Stimulated activated naive CD8-positive, alpha-beta T cell treated with anti-CD3 and anti-CD28 coated beads, Interleukin-15, Interleukin-2, amounts not matched to agents 100 U/mL and 50 U/mL, for 24 hours (primary cell): ENCODE data around the gene GPR55.

Experiments
- ATAC-seq: fragments of 150-1000 bp; cut with Tn5 transposase; one replicate; pipeline ENCODE4 v1.10.0; 2021
- DNase-seq: peaks from one replicate; pipeline ENCODE4 v3.0.0; 2021

GPR55 gene

DNA sequence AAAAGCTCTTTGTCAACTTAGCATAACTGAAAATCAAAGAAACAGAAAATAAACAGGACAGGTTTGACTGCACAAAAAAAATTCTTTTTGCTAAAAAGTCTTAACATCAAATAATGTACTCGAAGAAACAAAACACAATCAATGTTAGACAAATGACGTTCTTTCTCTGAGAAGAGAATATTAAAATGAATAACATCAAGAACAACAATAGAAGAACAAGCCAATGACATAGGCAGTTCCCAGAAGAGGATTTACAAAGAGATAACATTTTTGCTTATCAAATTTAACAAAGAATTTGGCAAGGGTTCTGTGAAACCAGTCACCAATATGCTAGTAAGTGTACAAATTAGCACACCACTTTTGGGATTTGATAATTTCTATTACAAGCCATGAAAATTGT is 5.8 kb downstream of the GPR55 start:
- DNase-seq (no peak), ATAC-seq (no peak)

DNA sequence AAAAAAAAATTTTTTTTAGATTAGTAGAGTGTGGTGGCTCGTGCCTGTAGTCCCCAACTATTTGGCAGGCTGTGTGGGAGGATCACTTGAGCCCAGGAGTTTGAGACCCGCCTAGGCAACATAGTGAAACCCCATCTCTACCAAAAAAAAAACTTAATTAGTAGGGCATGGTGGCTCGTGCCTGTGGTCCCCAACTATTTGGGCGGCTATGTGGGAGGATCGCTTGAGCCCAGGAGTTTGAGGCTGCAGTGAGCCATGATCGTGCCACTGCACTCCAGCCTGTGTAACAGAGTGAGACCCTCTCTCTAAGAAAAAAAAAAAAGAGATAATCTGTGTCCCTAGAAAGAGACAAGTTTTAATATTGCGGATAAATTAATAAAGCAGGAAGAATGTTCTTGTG is 8.8 kb downstream of the GPR55 start:
- ATAC-seq: no peak
- DNase-seq: no peak

DNA sequence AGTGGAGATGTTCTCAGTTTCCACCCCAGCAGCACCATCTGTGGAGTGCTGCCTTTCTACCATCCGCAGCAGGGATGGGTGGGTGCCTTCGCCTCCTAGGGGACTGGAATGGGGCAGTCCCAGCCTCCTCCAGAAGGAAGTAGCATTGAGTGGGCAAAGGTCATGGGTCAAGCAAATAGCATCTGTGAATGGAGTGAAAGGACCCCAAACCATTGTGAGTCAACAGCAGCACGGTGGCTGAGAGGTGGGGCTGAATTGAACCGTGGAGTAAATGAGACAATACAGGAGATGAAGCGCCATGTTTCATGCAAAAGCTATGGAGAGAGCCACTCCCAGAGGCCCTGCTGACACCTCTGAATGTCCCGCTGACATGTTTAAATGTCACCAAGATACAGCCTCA is 9.7 kb downstream of the GPR55 start:
- DNase-seq: no peak
- peak; percentile 58 for ATAC-seq

DNA sequence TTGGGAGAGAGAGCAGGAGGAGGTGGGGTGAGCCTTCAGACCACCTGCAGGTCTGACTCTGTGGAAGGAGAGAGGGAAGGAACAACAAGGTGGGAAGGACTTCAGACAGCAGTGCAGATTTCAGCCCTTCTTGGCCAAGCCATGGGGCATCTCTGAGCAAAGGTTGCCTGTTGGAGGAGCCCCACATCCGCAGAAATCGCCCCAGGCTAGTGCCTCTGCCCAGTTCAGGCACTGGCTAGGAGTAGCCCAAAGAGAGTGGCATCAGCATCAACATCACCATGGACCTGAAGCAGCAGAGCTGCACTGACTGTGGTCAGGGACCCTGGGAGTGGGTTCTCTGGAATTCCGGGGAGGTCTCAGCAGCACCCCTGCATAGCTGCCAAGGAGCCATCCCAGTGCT is 10.2 kb downstream of the GPR55 start:
- ATAC-seq (no peak), DNase-seq (no peak)

DNA sequence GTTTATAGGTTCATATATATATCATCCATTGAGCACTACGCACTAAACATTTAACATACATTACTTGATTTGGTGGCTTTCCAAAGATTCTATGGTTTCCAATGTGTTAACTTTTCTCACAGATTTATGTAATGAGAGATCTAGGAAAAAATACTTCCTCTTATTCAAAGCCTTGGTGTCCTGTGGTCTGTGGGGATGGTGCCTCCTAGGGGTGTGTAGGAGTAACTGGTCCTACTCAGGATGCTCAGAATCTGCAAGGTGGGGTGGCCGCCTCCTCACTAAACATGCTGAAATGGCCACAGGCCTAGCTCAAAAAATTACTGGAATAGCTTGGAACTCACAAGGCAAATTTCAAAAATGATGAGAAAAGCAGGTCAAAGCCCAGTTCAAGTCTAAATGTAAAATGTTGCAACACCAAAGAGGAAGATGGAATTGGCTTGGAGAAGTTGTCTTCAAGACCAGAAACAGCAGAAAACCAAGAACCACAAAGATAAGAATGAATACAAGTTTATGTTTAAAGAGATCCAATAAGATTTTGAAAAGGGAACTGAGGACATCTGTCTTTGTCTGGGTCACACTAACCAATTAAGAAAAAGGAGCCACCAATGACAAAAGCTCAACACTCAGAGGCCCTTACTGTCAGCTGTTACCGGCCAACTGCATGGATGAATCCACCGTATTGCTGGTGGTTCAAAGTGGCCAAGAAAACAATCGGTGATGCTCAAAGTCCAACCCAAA is 11.5 kb downstream of the GPR55 start:
- peak; percentile 29 for DNase-seq

DNA sequence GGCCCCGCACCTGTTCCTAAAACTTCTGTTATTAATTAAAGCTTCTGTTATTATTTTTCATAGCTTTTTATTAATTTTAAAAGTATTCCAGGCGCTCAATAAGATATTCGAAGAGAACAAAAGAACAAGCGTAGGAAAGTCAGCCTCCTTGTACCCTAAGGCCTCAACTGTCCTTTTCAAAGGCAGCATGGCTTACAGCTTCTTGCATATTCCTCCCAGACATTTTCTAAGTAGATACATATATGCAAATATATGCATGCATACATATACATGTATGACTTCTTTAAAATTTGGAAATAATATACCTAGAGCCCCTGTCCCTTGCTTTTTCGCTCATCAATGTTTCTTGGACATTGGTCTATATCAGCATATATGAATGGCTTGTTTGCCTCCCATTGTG is 12.3 kb downstream of the GPR55 start:
- no peak for ATAC-seq
- no peak for DNase-seq

More for the DNA sequence above, 11.5 kb downstream of the GPR55 start:
- no peak for ATAC-seq

DNA sequence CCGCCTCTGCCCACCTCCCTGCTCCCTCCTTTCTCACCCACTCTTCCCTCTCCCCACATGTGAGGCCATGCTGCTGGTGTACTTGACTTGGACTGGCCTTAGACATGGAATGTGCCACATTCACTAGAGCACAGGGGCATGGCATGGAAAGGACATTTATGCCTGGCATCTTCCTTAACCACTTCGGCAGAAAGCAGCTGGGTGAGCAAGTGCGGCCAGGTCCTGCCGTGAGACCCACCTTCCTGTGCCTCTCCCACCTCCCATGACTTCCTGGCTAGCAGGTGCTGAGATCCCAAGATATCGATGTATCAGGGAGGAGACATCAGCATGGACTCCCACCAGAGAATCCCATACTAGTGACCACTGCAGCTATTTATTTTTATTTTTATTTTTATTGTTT is 13.0 kb downstream of the GPR55 start:
- ATAC-seq (no peak), DNase-seq (no peak)

DNA sequence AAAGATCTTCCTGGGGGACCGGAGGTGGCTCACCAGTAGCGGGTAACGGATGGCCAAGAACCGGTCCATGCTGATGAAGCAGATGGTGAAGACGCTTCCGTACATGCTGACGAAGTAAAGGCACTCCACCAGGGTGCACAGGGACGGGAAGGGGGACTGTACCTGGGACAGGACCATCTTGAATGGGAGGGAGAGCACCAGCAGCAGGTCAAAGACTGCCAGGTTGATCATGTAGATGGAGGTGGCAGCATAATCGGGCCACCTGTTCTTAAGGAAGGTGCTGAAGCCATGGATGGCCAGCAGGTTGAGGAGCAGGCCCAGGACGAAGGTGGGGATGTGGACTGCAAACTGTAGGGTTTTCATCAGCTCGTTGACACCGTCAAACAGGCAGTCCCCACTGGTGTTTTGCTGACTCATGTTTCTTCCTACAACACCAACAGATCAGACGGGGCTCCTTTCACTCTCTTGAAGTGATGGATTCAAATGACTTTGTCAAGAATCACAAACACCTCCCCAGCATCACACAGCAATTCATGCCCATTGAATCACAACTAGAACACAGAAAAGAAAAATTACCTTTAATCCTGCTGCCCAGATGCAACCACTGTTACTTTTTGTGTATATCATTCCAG is 14.4 kb downstream of the GPR55 start:
- DNase-seq: peak; percentile 2
- no peak for ATAC-seq

DNA sequence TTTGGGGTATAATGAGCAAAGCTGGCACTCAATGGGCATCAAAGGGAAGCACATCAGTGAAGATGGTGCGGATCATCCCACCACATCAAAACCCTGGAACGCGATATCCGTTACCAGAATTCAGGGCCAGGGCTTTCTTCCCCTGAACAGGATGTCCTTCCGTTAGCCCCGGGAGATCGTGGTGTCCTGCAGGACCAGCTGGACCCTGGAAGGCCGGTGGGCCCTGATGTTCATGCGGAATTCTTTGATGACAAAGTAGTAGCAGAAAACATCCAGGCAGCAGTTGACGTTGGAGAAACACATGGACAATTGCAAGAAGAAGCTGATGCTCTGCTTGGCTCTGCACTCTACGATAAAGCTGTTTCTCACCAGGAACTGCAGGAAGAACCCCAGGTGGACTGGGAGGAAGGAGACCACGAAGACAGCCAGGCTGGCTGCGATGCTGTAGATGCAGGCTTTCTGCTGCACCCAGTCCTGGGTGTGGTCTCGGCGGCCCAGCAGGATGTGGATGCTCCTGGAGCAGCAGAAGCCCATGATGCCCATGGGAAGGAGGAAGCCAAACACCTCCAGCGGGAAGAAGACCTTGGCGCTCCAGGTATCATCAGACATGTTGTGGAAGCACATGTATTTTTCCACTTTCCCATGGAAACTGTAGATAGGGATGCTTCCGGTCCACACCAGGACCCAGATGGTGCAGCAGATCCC is 15.0 kb downstream of the GPR55 start:
- ATAC-seq (no peak), DNase-seq (peak; percentile 4)

DNA sequence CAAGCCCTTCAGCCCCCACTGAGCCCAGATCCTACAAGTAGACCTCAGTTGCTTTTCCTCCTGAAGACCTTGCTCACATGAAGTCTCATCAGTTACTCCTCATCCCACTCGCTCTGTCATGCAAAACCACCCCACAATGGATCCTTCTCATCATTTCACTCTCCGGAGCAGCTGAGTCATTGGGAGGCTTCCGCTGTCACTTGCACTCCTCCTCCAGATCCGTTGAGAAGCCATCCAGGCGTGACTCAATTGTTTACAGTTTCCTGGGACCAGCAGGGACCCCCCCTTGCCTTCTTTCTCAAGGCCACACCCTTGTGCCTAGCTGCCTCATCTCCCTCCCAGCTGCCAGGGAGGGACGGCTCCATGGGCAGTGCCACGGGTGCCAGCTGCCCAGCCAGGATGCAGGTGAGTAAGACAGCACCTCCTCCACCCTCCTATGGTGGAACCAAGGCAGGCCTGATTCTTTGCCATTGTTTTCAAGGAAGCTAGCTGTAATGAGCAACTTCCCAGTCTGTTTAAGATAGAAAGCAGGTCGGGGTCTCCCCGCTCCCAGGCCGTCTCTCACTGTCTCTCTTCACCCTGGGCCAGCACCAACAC is 16.3 kb downstream of the GPR55 start:
- peak; percentile 73 for DNase-seq
- ATAC-seq: peak; percentile 67

DNA sequence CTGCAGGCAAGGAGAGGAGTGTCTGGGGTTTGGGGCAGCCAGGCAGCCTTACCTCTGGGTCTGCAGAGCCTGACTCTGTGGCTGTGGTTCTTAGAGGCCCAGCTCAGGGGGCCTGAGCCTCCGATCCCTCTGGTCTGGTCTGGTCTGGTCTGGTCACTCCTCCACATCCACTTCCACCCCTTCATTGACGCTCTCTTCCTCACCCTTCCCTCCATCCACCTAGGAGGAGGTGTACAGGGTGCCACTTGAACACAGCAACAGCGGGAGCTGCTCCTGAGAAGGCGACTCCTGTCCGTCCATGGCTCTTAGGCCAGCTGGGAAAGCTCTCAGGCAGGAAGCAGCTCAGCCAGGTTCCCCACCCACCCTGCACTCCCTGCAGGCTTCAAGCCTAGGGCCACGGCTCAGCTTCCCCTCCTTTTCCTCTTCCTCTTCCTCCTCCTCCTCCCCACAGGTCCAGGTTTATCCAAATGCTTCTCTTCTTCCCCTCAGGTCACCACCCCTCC is 16.9 kb downstream of the GPR55 start:
- ATAC-seq (no peak), DNase-seq (peak; percentile 8)

DNA sequence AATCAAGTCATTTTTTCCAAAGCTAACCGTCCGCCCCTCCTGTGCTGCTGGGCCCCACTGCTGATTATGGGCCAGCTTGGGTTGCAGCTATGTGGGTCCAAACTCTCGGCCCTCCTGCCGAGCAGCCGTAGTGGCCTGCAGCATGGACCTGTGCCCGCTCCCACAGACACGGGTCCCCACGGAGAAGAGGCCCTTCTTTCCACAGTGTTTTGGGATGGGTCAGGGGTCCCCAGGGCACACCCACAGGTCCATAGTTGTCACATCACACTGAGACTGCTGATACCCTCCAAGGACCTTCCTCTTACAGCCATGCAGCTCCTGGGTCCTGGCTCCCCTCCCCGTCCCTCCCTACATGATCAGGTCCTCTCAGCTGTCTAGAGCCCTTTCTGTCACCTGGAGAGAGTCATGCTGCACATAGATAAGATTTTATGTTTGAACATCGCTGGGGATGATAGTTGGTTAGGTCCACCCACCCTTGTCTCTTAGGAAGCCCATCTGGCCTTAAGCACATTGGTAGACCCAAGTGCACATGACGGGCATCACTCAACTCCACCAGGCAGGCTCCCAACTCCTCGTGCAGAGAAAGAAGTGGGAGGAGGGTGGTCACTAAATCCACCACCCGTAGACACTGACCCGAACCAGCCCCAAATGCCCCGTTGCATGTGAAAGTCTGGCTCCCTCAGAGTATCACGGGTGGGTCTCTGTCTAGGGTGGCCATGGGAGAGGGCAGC is 17.5 kb downstream of the GPR55 start:
- ATAC-seq: no peak
- peak; percentile 3 for DNase-seq

DNA sequence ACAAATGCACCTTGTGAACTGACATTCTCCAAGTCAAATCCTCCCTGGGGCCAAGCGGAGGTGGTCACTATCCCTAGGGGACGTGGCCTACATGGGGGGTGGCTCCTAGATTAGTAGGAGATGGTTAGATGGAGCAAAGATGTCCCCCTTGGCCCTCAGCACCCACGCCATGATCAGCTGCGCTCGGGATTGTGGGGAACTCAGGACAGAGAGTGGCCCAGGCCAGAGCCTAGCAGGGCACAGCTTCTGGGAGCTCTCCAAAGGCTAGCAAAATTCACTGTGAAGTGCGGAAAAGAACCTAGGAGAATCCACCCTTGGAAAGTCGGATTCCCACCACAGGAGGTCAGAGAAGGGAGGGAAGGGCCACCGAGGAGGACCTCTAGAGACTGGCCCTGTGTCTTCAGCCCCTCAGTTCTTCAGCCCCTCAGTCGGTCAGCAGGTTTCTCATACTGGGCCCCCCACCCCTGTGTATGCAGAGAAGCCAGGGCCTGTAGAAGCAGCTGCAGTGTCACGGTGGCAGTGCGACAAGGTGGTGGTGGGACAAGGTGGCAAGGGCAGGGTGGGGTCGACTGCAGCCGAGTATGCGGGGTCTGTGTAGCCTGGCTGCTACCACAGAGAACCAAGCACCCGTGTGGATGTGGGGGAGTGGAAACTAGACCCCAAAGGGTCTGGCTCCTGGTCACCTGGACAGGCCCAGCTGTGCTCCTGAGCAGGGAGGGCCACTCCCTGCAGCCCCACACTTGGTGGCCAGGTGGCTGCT is 18.4 kb downstream of the GPR55 start:
- DNase-seq (peak; percentile 5), ATAC-seq (no peak)

DNA sequence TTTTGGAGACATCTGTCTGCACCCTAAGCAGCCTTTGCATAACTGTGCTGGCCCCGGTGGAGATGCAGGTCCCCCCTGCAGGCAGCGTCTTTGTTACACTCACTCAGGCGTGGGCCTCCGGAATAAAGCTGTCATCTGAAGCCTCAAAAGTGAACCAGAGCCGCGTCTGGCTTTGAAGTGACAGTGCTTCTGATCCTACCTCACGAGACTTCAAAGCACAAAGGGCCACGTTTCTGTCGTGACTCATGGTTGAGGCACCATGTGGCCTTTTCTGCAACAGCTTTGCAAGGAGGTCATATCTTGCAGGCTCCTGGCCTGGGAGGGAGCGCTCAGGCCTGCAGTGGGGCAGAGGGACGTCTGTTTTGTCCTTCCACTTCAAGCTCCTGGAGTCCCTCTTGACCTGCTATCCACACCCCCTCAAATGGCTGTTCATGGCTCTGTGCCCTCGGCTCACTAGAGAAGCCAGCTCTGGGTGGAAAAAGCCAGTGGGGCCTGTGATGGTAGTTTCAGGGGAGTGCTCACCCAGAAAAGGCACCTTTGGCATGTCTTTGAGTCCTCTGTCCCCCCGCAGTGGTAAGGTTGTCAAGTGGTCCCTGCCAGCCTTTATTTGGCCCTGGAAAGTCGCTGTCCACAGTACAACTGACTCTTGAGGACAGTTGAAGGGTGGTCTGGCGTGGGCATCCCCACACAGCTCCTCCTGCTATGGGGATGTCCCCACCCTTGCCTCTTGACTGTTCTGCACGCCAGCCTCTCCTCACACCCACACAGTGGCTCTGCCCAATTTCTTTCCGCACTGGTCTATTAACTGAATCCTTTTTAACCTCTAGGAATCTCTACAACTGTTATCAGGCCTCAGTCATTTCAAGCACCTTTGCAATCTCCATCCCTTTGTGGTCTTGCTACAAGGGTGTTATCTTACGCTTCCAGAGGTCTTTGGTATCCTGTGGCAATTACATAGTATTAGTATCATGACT is 19.3 kb downstream of the GPR55 start:
- ATAC-seq: peak; percentile 85

DNA sequence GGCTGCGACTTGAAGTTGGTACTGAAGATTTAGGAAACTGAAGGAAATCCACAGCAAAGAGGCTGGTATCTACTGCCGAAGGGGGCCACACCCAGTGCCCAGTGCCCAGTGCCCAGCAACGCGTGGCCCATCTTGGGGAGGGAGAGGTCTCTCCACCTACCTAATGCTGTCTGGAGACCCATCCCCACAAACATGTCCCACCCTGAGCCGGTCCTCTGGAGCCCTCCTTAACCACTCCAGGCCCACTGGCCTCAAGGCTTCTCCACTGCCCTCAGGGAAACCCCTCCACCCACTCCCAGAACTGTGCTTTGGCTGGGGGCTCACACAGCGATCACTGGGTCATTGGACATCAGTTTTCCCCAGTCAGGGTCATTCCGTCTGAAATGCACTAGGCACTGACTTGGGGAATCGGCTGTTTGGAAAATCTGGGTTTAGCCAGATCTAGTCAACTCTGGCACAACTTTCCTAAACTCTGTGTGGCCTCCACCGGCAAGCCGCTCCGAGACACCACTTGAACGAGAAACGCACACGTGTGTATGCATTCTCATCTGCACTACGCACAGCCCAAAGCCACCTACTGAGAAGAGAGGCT is 20.1 kb downstream of the GPR55 start:
- no peak for ATAC-seq
- DNase-seq: no peak

More for the DNA sequence above, 19.3 kb downstream of the GPR55 start:
- DNase-seq: peak; percentile 87

DNA sequence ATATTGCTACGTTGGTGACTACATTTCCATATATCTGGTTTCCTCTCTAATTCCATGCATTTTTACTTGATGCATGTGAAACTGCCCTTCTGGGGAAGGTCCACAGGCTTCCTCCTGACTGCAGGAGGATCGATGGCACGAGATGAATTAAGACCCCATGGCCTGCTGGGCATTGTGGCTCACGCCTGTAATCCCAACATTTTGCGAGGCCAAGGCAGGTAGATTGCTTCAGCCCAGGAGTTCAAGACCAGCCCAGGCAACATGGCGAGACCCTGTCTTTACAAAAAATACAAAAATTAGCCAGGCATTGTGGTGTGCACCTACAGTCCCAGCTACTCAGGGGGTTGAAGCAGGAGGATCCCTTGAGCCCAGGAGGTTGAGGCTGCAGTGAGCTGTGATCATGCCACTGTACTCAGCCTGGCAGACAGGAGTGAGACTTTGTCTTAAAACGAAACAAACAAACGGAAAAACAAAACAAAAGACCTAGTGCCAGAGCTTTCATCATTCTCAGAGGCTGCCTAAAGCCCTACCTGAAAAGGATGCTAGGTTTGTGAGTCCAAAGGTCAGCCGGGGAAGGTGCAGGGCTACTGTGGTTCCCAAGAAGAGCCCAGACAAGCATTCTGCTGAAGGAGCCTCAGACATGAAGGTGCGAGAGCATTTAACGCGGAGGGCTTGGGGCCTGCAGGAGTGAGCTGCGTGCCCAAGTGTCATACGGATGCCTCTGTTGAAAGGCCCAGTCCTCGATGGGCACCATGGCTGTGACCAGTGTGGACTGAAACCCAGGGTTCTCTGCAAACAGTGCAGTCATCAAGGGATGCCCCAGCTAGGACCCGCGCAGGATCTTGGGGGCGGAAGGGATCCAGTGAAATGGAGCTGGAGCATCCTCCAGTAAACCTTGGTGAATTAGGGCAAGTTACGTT is 21.6 kb downstream of the GPR55 start:
- DNase-seq (no peak), ATAC-seq (no peak)

DNA sequence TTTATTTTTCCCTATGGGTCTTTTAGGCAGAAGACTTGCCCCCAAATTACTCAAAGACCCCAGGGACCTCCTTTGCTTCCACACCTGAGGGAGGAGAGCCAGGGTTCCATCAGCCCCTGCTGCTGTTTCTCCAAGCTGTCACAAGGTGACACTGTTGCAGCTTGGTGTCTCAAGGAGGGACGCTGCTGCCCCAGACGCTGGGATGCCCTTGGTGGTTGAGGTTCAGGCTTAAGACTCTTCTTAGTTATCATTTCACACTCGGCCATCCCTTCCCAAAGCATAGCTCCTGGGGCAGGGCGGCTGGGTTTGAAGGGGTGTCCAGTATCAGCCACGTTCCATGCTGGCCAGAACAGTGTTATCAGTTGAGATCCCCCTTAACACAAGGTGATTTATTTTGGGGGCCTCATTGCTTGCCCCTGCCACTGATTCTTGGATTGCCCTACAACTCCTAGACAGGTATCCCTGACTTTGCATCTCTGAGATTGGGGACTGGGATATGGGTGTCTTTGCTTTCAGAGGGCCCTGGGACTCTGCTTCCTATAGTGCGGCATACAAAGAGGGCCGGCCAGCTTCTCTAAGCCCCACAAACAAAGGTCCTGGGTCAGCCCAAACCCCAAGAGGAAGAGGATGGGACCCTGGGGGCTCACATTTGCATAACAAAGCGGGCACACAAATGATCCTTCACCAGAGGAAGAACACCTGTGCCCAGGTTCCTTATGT is 22.7 kb downstream of the GPR55 start:
- DNase-seq (peak; percentile 66), ATAC-seq (no peak)

DNA sequence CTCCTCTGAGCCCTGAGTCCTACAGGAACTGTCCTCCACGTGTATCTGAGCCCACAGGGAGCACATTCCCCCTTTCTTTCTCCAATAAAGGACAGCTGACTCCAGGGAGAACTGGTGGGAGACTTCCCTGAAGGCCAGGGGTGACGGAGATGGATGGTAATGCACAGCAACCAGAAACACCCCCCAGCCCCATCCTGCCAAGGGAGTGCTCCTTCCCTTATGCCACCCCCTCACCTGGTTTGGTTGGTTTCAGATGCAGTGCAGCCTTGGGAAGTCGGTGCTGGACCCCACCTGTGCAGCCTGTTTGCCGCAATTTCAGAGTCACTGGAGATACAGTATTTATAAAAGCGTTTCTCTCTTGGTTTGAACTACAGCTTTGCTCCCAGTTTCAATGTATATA is 24.0 kb downstream of the GPR55 start:
- DNase-seq (no peak), ATAC-seq (no peak)
